HG02884 (cell line): ENCODE measurements around the gene RPE.
A peak's percentile ranks its signal among the peaks of the same experiment; 100 is the strongest.

ENCODE experiments used
- ATAC-seq: cut with Tn5 transposase; IDR thresholded peaks from one replicate; pipeline ENCODE4 v1.9.1; 2021; ENCODE audit warnings: mild to moderate bottlenecking, moderate library complexity; ENCODE audit not compliant: unreplicated experiment

The RPE gene

GRCh38 chr2:210002158-210003157 lies at the start of gene RPE:
TSS of gene RPE (plus strand) at chr2:210002638. CDS start at chr2:210002662, 24 bp downstream.
- ATAC-seq: peak; percentile 99

GRCh38 chr2:209956271-209956670 lies 46.2 kb upstream of the RPE start:
- ATAC-seq: no peak

GRCh38 chr2:209958016-209958415 lies 44.4 kb upstream of the RPE start:
- ATAC-seq: no peak

GRCh38 chr2:209960045-209960444 lies 42.4 kb upstream of the RPE start:
- ATAC-seq: no peak

DNA sequence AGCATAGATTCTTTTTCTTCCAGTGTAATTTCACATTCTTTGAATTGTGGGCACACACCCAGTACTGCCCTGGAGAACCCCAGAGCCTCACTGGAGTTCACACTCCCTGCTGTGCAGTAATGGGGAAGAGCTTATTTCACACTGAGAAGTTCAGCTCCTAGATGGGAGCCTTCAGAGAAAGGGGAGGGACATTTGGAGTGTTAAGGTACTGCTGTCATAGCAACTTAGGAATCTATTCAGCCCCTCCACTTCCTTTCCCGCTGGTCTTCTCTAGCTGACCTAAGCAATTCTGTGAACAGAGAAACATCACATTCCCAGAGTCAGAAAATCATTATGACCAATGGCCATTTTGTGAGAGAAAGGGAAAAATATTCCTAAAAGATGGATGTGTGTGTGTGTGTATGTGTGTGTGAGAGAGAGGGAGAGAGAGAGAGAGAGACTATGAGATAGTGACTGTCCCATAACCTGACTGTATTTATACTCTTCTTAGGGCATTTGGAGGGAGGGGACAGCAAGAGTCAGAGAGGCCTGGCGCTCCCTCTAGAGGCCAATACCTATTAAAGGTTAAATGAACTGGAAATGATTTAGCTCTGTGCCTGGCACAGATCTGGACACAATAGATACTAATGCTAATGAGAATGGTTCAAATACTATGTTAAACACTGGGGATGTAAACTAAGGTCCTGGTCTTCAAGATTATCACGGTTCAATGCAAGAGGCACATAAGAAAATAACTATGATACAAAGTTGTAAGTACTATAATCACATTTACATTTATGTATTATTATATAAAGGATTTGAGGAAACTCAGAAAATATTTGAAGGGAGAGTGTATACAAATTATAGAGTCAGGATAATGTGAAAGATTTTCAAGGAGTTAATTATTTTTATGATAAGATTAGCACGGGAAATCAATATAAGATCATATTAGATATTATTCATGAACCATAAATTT lies 41.5 kb upstream of the RPE start:
- ATAC-seq: peak; percentile 97

GRCh38 chr2:209965723-209966122 lies 36.7 kb upstream of the RPE start:
- ATAC-seq: no peak

DNA sequence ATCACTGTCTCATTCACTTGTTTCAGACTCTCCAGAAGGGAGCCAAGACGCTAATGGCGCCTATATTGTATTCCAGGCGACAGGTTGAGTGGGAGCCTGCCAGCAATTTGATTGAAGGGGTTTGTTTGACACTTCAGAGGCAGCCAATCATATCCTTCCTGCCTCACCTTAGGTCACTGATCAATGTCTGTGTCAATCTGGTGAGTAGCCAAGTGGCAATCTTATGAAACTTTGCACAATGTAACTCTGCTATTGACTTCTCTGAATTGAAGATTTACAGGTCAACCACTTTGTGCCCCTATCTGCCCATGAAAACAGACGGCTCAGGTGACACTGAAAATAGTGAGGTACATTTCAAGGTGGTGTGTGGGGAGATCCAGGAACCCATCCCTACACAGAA lies 32.7 kb upstream of the RPE start:
- no peak for ATAC-seq

GRCh38 chr2:209970271-209970670 lies 32.2 kb upstream of the RPE start:
- ATAC-seq: no peak

DNA sequence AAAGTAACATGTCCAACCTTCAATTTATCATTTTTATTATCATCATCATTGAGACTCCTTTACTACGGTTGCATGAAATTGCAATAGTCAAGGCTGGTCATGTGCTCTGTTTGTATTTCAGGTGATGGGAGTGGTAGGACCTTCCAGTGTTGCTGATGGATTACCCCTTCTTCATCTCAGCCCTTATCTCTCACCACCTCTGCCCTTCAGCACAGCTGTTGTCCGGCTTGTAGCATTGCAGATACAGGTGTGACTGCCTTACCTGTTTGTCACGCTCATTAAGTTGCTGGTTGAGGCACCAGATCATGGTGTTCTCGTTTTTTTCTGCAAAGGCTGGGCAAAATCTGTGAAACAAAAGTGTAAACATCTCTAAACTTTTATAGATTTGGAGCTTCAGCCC lies 31.7 kb upstream of the RPE start:
- ATAC-seq: no peak

DNA sequence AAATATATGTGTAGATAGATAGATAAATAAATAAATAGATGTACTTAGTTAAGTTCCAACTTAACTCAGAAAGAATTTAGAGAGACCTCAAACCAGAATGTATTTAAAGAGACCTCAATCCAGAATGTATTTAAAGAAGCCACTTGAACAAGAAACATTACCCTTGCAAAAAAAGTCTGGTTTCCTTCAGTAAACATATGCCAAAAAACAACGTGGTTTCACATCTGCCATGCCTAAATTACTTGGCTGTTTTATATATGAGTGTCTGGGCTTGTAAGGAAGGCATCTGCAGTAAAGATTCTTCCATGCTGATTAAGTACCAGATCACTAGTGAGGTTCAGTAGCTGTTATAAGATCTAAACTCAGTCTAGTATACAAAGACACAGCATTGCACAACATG lies 29.1 kb upstream of the RPE start:
- ATAC-seq: no peak

- no peak for ATAC-seq
These were observed 27.9 kb upstream of the RPE start for GRCh38 chr2:209974576-209974975.

- ATAC-seq: no peak
These were observed 25.6 kb upstream of the RPE start for GRCh38 chr2:209976698-209977385.

DNA sequence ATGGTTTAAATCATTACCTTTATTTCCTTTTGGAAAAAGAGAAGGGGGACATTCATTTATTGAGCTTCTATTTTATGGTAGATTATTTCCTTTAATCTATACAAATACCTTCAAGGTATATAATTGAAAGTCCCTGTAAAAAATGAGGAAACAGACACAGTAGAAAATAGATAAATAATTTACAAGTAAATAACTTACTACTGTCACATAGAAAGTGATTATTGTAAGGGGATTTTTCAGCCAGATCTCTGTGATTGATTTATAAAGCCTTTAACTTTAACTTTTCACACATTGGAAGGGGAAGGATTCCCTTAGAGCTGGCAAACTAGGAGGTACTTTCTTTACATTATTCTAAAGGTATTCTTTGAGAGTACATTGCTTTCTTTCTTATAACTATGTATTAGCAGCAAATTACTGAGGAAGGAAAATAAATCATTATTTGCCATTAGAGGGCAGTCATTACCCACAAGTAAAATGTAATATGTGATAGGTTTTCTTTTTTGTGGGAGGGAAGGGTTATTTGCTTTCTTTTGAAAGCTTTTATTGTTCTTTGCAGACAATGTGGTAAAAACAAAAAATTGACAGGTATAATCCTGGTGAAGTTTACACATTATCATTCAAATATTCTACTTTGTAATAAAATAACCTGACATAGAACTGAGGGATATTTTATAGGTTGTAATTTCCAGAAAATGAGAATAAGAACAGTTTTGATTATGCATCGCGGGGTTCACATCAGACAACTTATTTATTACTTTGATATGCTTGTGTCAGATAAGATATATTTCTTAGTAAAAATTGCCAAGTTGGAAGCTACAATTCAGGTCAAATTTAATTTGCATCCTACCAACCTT lies 24.8 kb upstream of the RPE start:
- ATAC-seq: peak; percentile 63

DNA sequence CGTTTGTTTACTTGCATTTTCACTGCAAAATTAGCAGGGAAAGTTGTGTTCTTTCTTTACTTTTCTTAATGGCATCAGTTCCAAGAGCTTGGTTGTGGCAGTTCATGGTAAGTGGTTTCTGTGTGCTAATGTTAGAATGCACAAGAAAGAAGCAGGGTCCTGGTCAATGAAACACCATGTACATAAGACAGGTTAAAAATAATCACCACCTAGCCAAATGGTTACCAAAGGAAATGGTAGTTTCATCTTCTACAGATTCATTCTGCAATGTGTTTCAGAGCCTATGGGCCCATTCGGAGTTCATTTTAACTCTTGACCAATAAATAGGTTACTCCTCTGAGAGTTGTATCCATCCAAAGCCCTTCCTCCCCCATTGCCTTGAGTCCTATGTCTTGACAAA lies 18.1 kb upstream of the RPE start:
- ATAC-seq: no peak

- no peak for ATAC-seq
These were observed 16.6 kb upstream of the RPE start for GRCh38 chr2:209985874-209986273.

GRCh38 chr2:209986415-209986814 lies 16.0 kb upstream of the RPE start:
- ATAC-seq: no peak

DNA sequence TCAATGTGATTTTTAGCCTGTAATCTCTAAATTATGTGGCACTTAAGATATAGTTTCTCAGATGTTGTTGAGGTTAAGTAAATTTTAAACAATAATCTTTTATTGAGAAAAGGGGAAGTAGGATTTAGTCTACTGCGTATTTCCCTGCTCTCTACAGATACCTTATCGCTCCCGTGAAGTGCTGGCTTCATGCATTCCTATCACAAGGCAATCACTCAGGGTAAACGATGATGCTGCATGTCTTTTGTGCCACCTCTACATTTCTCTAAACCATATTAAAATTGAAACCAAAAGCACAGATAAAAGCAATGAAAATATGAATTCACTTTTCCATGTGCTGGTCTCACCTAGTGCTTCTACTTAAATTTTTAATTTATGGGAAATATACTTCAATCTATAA lies 14.4 kb upstream of the RPE start:
- no peak for ATAC-seq

DNA sequence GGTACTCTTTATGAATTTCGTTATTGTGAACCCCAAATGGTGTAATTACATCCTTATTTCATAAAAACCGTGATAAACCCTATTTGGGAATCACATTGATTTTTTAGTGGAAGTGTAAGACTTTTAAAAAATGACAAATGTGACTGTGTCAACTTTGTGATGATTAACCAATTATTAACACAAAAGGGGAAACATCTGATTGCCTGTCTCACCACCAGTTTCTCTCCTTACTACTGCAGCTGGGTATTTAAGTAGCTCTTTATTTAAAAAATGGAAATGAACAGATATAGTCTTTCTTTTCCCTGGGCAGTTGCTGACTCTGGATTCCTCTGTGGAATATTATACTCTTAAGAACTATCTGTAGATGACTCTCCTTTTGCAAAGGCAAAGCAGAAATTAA lies 11.6 kb upstream of the RPE start:
- ATAC-seq: no peak

DNA sequence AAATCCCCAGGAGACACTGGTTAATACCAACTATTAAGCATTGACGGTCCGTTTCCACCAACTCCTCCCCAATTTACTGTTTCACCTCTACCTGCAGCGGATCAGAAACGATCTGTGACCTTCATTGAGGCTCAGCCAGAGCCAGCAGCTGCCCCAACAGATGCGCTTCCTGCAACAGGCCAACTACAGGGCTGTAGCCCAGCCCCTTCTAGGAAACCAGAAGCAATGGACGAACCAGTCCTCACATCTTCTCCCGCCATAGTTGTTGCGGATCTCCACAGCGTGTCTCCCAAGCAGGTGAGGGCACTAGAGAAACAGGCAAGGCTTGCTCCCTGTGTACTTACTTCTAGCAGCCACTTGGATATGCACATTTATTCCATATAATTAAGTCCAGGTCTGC lies 8.5 kb upstream of the RPE start:
- no peak for ATAC-seq

DNA sequence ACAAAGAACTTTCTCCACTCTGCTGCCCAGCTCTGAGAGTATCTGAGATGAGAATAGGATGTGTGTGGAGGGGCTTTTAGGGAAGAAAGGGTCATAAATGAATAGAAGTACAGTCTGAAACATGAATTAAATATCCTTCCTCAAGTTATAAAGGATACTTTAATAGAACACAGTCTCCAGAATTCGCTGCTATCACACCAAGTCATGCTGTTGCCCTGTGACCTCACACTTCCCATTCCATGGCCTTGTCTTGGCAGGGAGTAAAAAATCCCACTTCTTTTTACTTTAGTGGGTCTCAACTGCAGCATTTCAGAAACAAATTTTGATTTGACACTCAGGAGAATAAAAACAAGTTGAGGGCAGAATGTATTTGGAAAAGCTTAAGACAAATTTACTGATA lies 3.8 kb upstream of the RPE start:
- no peak for ATAC-seq
